ENCODE measurements around the gene UGDH. TPM values are rescaled to one million over a fixed set of nuclear protein-coding genes. Genes with fewer than 3 reads are reported as not detected.
A peak's percentile ranks its signal among the peaks of the same experiment; 100 is the strongest.
"Not testable (repeated sequence)": the region's sequence is repeated elsewhere in the genome, so short reads cannot be mapped to it uniquely, and the experiment has no call there.

Gene UGDH
- total RNA-seq, 1 donor: 277 TPM

GRCh38 chr4:39458505-39459300 is 68.5 kb downstream of the UGDH start, which contains the start of the genes LIAS and RPL9:
LIAS (plus strand) TSS chr4:39459056; CDS start chr4:39459118, 62 bp downstream.
RPL9 (minus strand) TSS chr4:39458922; CDS start chr4:39458439, 483 bp downstream.
- peak within 1 kb of the TSS; percentile 93 for H2AFZ ChIP-seq (ENCODE audit: low read length)
- TF ChIP-seq CTCF (IDR thresholded peaks at IDR 0.05; ENCODE audit: extremely low read depth, low read depth, low read length): no peak
- no peaks in the 10 kb centered on the region for H3K9me3 ChIP-seq (ENCODE audit: low read depth, low read length)
- peaks cover 25% of the 10 kb centered on the region for H3K4me1 ChIP-seq (ENCODE audit: insufficient read depth, low read length)
- H3K4me2 ChIP-seq (ENCODE audit: insufficient read depth, low read length): peak within 1 kb of the TSS; percentile 96
- peaks cover 52% of the 10 kb centered on the region for H3K36me3 ChIP-seq (ENCODE audit: insufficient read depth, low read length)
- peaks cover 44% of the 10 kb centered on the region for H4K20me1 ChIP-seq (ENCODE audit: insufficient read depth, low read length)
- peak within 1 kb of the TSS; percentile 97 for H3K4me3 ChIP-seq (ENCODE audit: insufficient read depth, low read length)
- peaks cover 37% of the 10 kb centered on the region for H3K79me2 ChIP-seq (ENCODE audit: insufficient read depth, low read length)
- DNase-seq (ENCODE audit: insufficient read length, low spot score, missing footprints): peak; percentile 96
- H3K27ac ChIP-seq (ENCODE audit: low read depth, low read length): peak within 1 kb of the TSS; percentile 97
- H3K27me3 ChIP-seq (ENCODE audit: insufficient read depth, low read length): no peaks in the 10 kb centered on the region

- peaks cover 52% of the 10 kb centered on the region for H3K36me3 ChIP-seq (ENCODE audit: insufficient read depth, low read length)
- peak overlapping the region; percentile 93 for H2AFZ ChIP-seq (ENCODE audit: low read length)
- H3K4me3 ChIP-seq (ENCODE audit: insufficient read depth, low read length): peak overlapping the region; percentile 97
- peak overlapping the region; percentile 96 for H3K4me2 ChIP-seq (ENCODE audit: insufficient read depth, low read length)
- H3K27me3 ChIP-seq (ENCODE audit: insufficient read depth, low read length); DNase-seq (ENCODE audit: insufficient read length, low spot score, missing footprints); H3K9me3 ChIP-seq (ENCODE audit: low read depth, low read length): not testable (repeated sequence)
- H3K4me1 ChIP-seq (ENCODE audit: insufficient read depth, low read length): peaks cover 25% of the 10 kb centered on the region
- H3K27ac ChIP-seq (ENCODE audit: low read depth, low read length): peak overlapping the region; percentile 97
- H3K79me2 ChIP-seq (ENCODE audit: insufficient read depth, low read length): peaks cover 37% of the 10 kb centered on the region
- peaks cover 49% of the 10 kb centered on the region for H4K20me1 ChIP-seq (ENCODE audit: insufficient read depth, low read length)
These were observed 69.1 kb downstream of the UGDH start for GRCh38 chr4:39458161-39458504.

- peak overlapping the region; percentile 97 for H3K27ac ChIP-seq (ENCODE audit: low read depth, low read length)
- H3K79me2 ChIP-seq (ENCODE audit: insufficient read depth, low read length): peaks cover 37% of the 10 kb centered on the region
- H3K4me2 ChIP-seq (ENCODE audit: insufficient read depth, low read length): peak overlapping the region; percentile 96
- no peaks in the 10 kb centered on the region for H3K9me3 ChIP-seq (ENCODE audit: low read depth, low read length)
- TF ChIP-seq CTCF (IDR thresholded peaks at IDR 0.05; ENCODE audit: extremely low read depth, low read depth, low read length): no peak
- peak overlapping the region; percentile 97 for H3K4me3 ChIP-seq (ENCODE audit: insufficient read depth, low read length)
- H2AFZ ChIP-seq (ENCODE audit: low read length): no peak overlapping the region
- no peaks in the 10 kb centered on the region for H3K27me3 ChIP-seq (ENCODE audit: insufficient read depth, low read length)
- no peak for DNase-seq (ENCODE audit: insufficient read length, low spot score, missing footprints)
- H3K36me3 ChIP-seq (ENCODE audit: insufficient read depth, low read length): peaks cover 60% of the 10 kb centered on the region
- peaks cover 58% of the 10 kb centered on the region for H4K20me1 ChIP-seq (ENCODE audit: insufficient read depth, low read length)
- H3K4me1 ChIP-seq (ENCODE audit: insufficient read depth, low read length): peaks cover 25% of the 10 kb centered on the region
These were observed 70.1 kb downstream of the UGDH start for GRCh38 chr4:39456946-39457763.

GRCh38 chr4:39455486-39455885 is 71.8 kb downstream of the UGDH start:
- peaks cover 25% of the 10 kb centered on the region for H3K4me1 ChIP-seq (ENCODE audit: insufficient read depth, low read length)
- TF ChIP-seq CTCF (IDR thresholded peaks at IDR 0.05; ENCODE audit: extremely low read depth, low read depth, low read length): no peak
- no peak overlapping the region for H3K4me3 ChIP-seq (ENCODE audit: insufficient read depth, low read length)
- H3K79me2 ChIP-seq (ENCODE audit: insufficient read depth, low read length): peaks cover 36% of the 10 kb centered on the region
- DNase-seq (ENCODE audit: insufficient read length, low spot score, missing footprints): no peak
- H2AFZ ChIP-seq (ENCODE audit: low read length): no peak overlapping the region
- H3K36me3 ChIP-seq (ENCODE audit: insufficient read depth, low read length): peaks cover 74% of the 10 kb centered on the region
- H3K27me3 ChIP-seq (ENCODE audit: insufficient read depth, low read length): no peaks in the 10 kb centered on the region
- H4K20me1 ChIP-seq (ENCODE audit: insufficient read depth, low read length): peaks cover 60% of the 10 kb centered on the region
- H3K4me2 ChIP-seq (ENCODE audit: insufficient read depth, low read length): no peak overlapping the region
- no peaks in the 10 kb centered on the region for H3K9me3 ChIP-seq (ENCODE audit: low read depth, low read length)
- no peak overlapping the region for H3K27ac ChIP-seq (ENCODE audit: low read depth, low read length)
